Measurements from ENCODE around the gene CUL7.

Gene CUL7

GRCh38 chr6:42993445-42993844 lies 60.2 kb downstream of the CUL7 start:
- no peak overlapping the region for H3K27ac ChIP-seq
- TF ChIP-seq CTCF (IDR thresholded peaks at IDR 0.05) = no peak
- no peak overlapping the region for H3K4me3 ChIP-seq
- DNase-seq (ENCODE audit: low spot score) = no peak

GRCh38 chr6:42989923-42990322 lies 63.7 kb downstream of the CUL7 start:
- TF ChIP-seq CTCF (IDR thresholded peaks at IDR 0.05) = no peak
- DNase-seq (ENCODE audit: low spot score) = no peak

GRCh38 chr6:42988486-42989020 lies 65.1 kb downstream of the CUL7 start:
- no peak for TF ChIP-seq CTCF (IDR thresholded peaks at IDR 0.05)
- no peak for DNase-seq (ENCODE audit: low spot score)
- no peak overlapping the region for H3K4me3 ChIP-seq
- no peak overlapping the region for H3K27ac ChIP-seq

More at GRCh38 chr6:42989923-42990322, 63.7 kb downstream of the CUL7 start:
- Histone ChIP-seq H3K27ac (no peak overlapping the region), H3K4me3 (no peak overlapping the region)

All from coronary artery (tissue), 2 donors.